SU-DHL-6 (cell line): ENCODE measurements around the gene KLHL29.

Source experiments
- H2AFZ ChIP-seq: fragments of 200-600 bp; sonication (generic); 2 replicates; pipeline ENCODE4 v1.6.1; 2014; ENCODE audit warnings: low read depth, mild to moderate bottlenecking, moderate library complexity, mixed read lengths, antibody characterized with exemption, low read length; ENCODE audit not compliant: severe bottlenecking
- H3F3A ChIP-seq: fragments of 200-600 bp; shearing (Covaris generic); 2 replicates; pipeline ENCODE4 v1.6.0; 2016; ENCODE audit warnings: antibody characterized with exemption, mild to moderate bottlenecking; ENCODE audit not compliant: insufficient read depth
- H3K27ac ChIP-seq: fragments of 200-600 bp; sonication (generic); 2 replicates; pipeline ENCODE4 v1.5.1; 2016; ENCODE audit warnings: low read depth, mild to moderate bottlenecking, low read length, moderate library complexity, mixed read lengths
- H3K27me3 ChIP-seq: fragments of 200-600 bp; sonication (generic), shearing (Covaris generic); 2 replicates; pipeline ENCODE4 v1.6.0; 2014; ENCODE audit warnings: mild to moderate bottlenecking, low read length
- H3K36me3 ChIP-seq: fragments of 200-600 bp; sonication (generic); 2 replicates; pipeline ENCODE4 v1.6.1; 2014; ENCODE audit warnings: mild to moderate bottlenecking, low read length, mixed read lengths
- H3K4me2 ChIP-seq: fragments of 300-600, 200-600 bp; shearing (Covaris generic), sonication (generic); 2 replicates; pipeline ENCODE4 v1.6.0; 2014; ENCODE audit warnings: low read length, low read depth, mild to moderate bottlenecking; ENCODE audit not compliant: poor library complexity, severe bottlenecking
- H3K4me3 ChIP-seq: fragments of 200-600 bp; sonication (generic); 2 replicates; pipeline ENCODE4 v1.5.1; 2014; ENCODE audit warnings: antibody characterized with exemption, low read length, mild to moderate bottlenecking, mixed read lengths; ENCODE audit not compliant: insufficient read depth, poor library complexity, severe bottlenecking
- H3K79me2 ChIP-seq: fragments of 200-600 bp; sonication (generic); 2 replicates; pipeline ENCODE4 v1.6.1; 2014; ENCODE audit warnings: mild to moderate bottlenecking, low read length, moderate library complexity; ENCODE audit not compliant: insufficient read depth
- H3K9ac ChIP-seq: fragments of 200-600 bp; sonication (generic); 2 replicates; pipeline ENCODE4 v1.7.0; 2014; ENCODE audit warnings: mild to moderate bottlenecking, low read length
- H3K9me2 ChIP-seq: fragments of 200-600 bp; sonication (generic); replicated peaks from 2 replicates; pipeline ENCODE4 v1.6.1; 2014; ENCODE audit warnings: low read length; ENCODE audit not compliant: insufficient read depth
- H3K9me3 ChIP-seq: fragments of 200-600 bp; sonication (generic); 2 replicates; pipeline ENCODE4 v1.6.1; 2014; ENCODE audit warnings: low read length, mixed read lengths; ENCODE audit not compliant: insufficient read depth
- H4K20me1 ChIP-seq: fragments of 200-600 bp; sonication (generic); 2 replicates; pipeline ENCODE4 v1.6.1; 2014; ENCODE audit warnings: low read depth, mild to moderate bottlenecking, antibody characterized with exemption, low read length, moderate library complexity, mixed read lengths
- CTCF ChIP-seq: fragments of 200-600 bp; sonication (generic); IDR thresholded peaks from one replicate; pipeline ENCODE4 v1.5.1; 2017; ENCODE audit warnings: antibody characterized with exemption, mild to moderate bottlenecking, low read length, moderate library complexity; ENCODE audit not compliant: insufficient read depth, poor library complexity, severe bottlenecking
- EZH2phosphoT487 ChIP-seq: fragments of 200-600 bp; sonication (generic), shearing (Covaris generic); conservative IDR thresholded peaks from 2 replicates; pipeline ENCODE4 v1.6.1; 2018; ENCODE audit warnings: mild to moderate bottlenecking, antibody characterized with exemption, low read length, moderate library complexity, mixed read lengths

Gene KLHL29

GRCh38 chr2:23691106-23691470 lies 306.1 kb downstream of the KLHL29 start:
- no peak overlapping the region for H3K4me2 ChIP-seq
- TF ChIP-seq EZH2phosphoT487 (no peak), CTCF (no peak)
- H3K36me3 ChIP-seq: no peaks in the 10 kb centered on the region
- H3K4me3 ChIP-seq: no peak overlapping the region
- no peak overlapping the region for H2AFZ ChIP-seq
- no peaks in the 10 kb centered on the region for H4K20me1 ChIP-seq
- no peak overlapping the region for H3K9ac ChIP-seq
- no peaks in the 10 kb centered on the region for H3K79me2 ChIP-seq
- no peaks in the 10 kb centered on the region for H3K9me2 ChIP-seq
- no peaks in the 10 kb centered on the region for H3K27me3 ChIP-seq
- no peaks in the 10 kb centered on the region for H3K9me3 ChIP-seq
- H3K27ac ChIP-seq: no peak overlapping the region
- no peaks in the 10 kb centered on the region for H3F3A ChIP-seq

- Histone ChIP-seq H3K79me2 (no peaks in the 10 kb centered on the region), H3K9ac (no peak overlapping the region), H3K9me3 (no peaks in the 10 kb centered on the region), H3K4me2 (no peak overlapping the region), H2AFZ (no peak overlapping the region), H3K9me2 (no peaks in the 10 kb centered on the region), H3K4me3 (no peak overlapping the region), H3K27ac (no peak overlapping the region), H4K20me1 (no peaks in the 10 kb centered on the region), H3K27me3 (no peaks in the 10 kb centered on the region), H3K36me3 (no peaks in the 10 kb centered on the region), H3F3A (no peaks in the 10 kb centered on the region)
- no peak for TF ChIP-seq CTCF
- TF ChIP-seq EZH2phosphoT487: no peak
Measured at GRCh38 chr2:23691565-23691964, 306.6 kb downstream of the KLHL29 start.

GRCh38 chr2:23692263-23692662 lies 307.3 kb downstream of the KLHL29 start:
- Histone ChIP-seq H3K36me3 (no peaks in the 10 kb centered on the region), H3K9me2 (no peaks in the 10 kb centered on the region), H3K27me3 (no peaks in the 10 kb centered on the region), H3K4me2 (no peak overlapping the region), H2AFZ (no peak overlapping the region), H4K20me1 (no peaks in the 10 kb centered on the region), H3F3A (no peaks in the 10 kb centered on the region), H3K9me3 (no peaks in the 10 kb centered on the region), H3K27ac (no peak overlapping the region), H3K9ac (no peak overlapping the region), H3K4me3 (no peak overlapping the region), H3K79me2 (no peaks in the 10 kb centered on the region)
- TF ChIP-seq EZH2phosphoT487: no peak

GRCh38 chr2:23692851-23693605 lies 308.0 kb downstream of the KLHL29 start:
- Histone ChIP-seq H3K4me3 (no peak overlapping the region), H3F3A (no peaks in the 10 kb centered on the region), H3K27ac (no peak overlapping the region), H4K20me1 (no peaks in the 10 kb centered on the region), H3K36me3 (no peaks in the 10 kb centered on the region), H3K4me2 (no peak overlapping the region), H3K9ac (no peak overlapping the region), H3K27me3 (no peaks in the 10 kb centered on the region), H2AFZ (no peak overlapping the region), H3K79me2 (no peaks in the 10 kb centered on the region), H3K9me2 (no peaks in the 10 kb centered on the region), H3K9me3 (no peaks in the 10 kb centered on the region)
- no peak for TF ChIP-seq EZH2phosphoT487
- TF ChIP-seq CTCF: no peak
